ENCODE results near the gene HYI.

GRCh38 chr1:43449708-43450069, 4.0 kb downstream of the HYI start:
- TF ChIP-seq CTCF (IDR thresholded peaks at IDR 0.05): no peak
- TF ChIP-seq POLR2A (IDR thresholded peaks at IDR 0.05): no peak

All from prostate gland (tissue), 2 donors.